Activated T-helper 9 cell treated with anti-CD3 and anti-CD28 coated beads, Interleukin-2, amount 50 U/mL, for 16 hours (primary cell): ENCODE results near the gene NCKAP1.
"Not testable (repeated sequence)": the region's sequence is repeated elsewhere in the genome, so short reads cannot be mapped to it uniquely, and the experiment has no call there.

ENCODE experiments used
- DNase-seq: peaks from one replicate; pipeline ENCODE4 v3.0.0-alpha.2; 2020; ENCODE audit warnings: low read depth

NCKAP1 gene

GRCh38 chr2:182912518-182912915 lies 125.7 kb downstream of the NCKAP1 start:
- no peak for DNase-seq

GRCh38 chr2:182911813-182912517 lies 126.3 kb downstream of the NCKAP1 start:
- no peak for DNase-seq

GRCh38 chr2:182910965-182911364 lies 127.3 kb downstream of the NCKAP1 start:
- no peak for DNase-seq

- DNase-seq = no peak
These were observed 131.0 kb downstream of the NCKAP1 start for GRCh38 chr2:182907081-182907830.

- no peak for DNase-seq
These were observed 131.8 kb downstream of the NCKAP1 start for GRCh38 chr2:182906454-182906853.

GRCh38 chr2:182904844-182905243 lies 133.4 kb downstream of the NCKAP1 start:
- no peak for DNase-seq

- DNase-seq = no peak
These were observed 134.7 kb downstream of the NCKAP1 start for GRCh38 chr2:182903566-182903965.

GRCh38 chr2:182901748-182902147 lies 136.5 kb downstream of the NCKAP1 start:
- DNase-seq = no peak

GRCh38 chr2:182898718-182899117 lies 139.5 kb downstream of the NCKAP1 start:
- DNase-seq = no peak

GRCh38 chr2:182897137-182897536 lies 141.1 kb downstream of the NCKAP1 start:
- no peak for DNase-seq

- no peak for DNase-seq
These were observed 142.5 kb downstream of the NCKAP1 start for GRCh38 chr2:182895798-182896197.

GRCh38 chr2:182895169-182895568 lies 143.1 kb downstream of the NCKAP1 start:
- DNase-seq = no peak

- DNase-seq = no peak
These were observed 144.1 kb downstream of the NCKAP1 start for GRCh38 chr2:182894174-182894573.

GRCh38 chr2:182893666-182894065 lies 144.6 kb downstream of the NCKAP1 start:
- DNase-seq = no peak

GRCh38 chr2:182893035-182893434 lies 145.2 kb downstream of the NCKAP1 start:
- not testable (repeated sequence) for DNase-seq

GRCh38 chr2:182891611-182892010 lies 146.6 kb downstream of the NCKAP1 start:
- no peak for DNase-seq

- no peak for DNase-seq
These were observed 147.4 kb downstream of the NCKAP1 start for GRCh38 chr2:182890773-182891378.

GRCh38 chr2:182890305-182890704 lies 148.0 kb downstream of the NCKAP1 start:
- no peak for DNase-seq

GRCh38 chr2:182887753-182888415 lies 150.4 kb downstream of the NCKAP1 start:
- DNase-seq = no peak

GRCh38 chr2:182887093-182887492 lies 151.2 kb downstream of the NCKAP1 start:
- no peak for DNase-seq

- DNase-seq = no peak
These were observed 152.5 kb downstream of the NCKAP1 start for GRCh38 chr2:182885771-182886170.

GRCh38 chr2:182883451-182883850 lies 154.8 kb downstream of the NCKAP1 start:
- DNase-seq = no peak

GRCh38 chr2:182880100-182880499 lies 158.2 kb downstream of the NCKAP1 start:
- not testable (repeated sequence) for DNase-seq
